CD4-positive, alpha-beta memory T cell (primary cell): ENCODE data around the gene ARMCX2. TPM values are rescaled to one million over a fixed set of nuclear protein-coding genes. Genes with fewer than 3 reads are reported as not detected.

Experiments used
- CTCF ChIA-PET: fragments of 350-600 bp; sonication (Branson Sonifier 250); formaldehyde crosslinking; loops from one replicate; lab custom pipeline; 2021; ENCODE audit warnings: inconsistent platforms; ENCODE audit not compliant: partially characterized antibody; lab: Charles Lee
- POLR2A ChIA-PET: fragments of 350-600 bp; sonication (Branson Sonifier 250); formaldehyde crosslinking; loops from one replicate; lab custom pipeline; 2021; ENCODE audit not compliant: partially characterized antibody; lab: Charles Lee
- DNase-seq, 5 donors: peaks; one replicate each; pipeline versions ENCODE4 v3.0.0 to v3.0.0-alpha.2; 2020 to 2022; ENCODE audit warnings: mixed read lengths in 1 of 5
- H3K27ac ChIP-seq: one replicate; pipeline ENCODE4 v1.7.0; 2013; ENCODE audit warnings: low read depth, low read length
- H3K27me3 ChIP-seq: 2 replicates; pipeline ENCODE4 v1.7.0; 2013; ENCODE audit warnings: mild to moderate bottlenecking, low read length, moderate library complexity; ENCODE audit not compliant: insufficient read depth
- H3K36me3 ChIP-seq: 2 replicates; pipeline ENCODE4 v1.7.0; 2013; ENCODE audit warnings: mild to moderate bottlenecking, low read length, moderate library complexity; ENCODE audit not compliant: insufficient read depth
- H3K4me1 ChIP-seq: 2 replicates; pipeline ENCODE4 v1.7.0; 2013; ENCODE audit warnings: mild to moderate bottlenecking, low read length, moderate library complexity; ENCODE audit not compliant: insufficient read depth
- H3K4me3 ChIP-seq, 2 donors: one replicate each; pipeline ENCODE4 v1.7.0; 2013; ENCODE audit warnings: low read length in 2 of 2, mild to moderate bottlenecking in 1 of 2
- H3K9me3 ChIP-seq, 2 donors: one replicate each; pipeline ENCODE4 v1.7.0; 2013; ENCODE audit warnings: low read length in 2 of 2, control low read depth in 1 of 2; ENCODE audit not compliant: control insufficient read depth in 1 of 2
- H3K27ac Mint-ChIP-seq, 7 donors: one replicate each; pipeline ENCODE4 v1.8.0; 2020 to 2021; ENCODE audit warnings: mixed read lengths in 7 of 7, mild to moderate bottlenecking in 6 of 7, inconsistent platforms in 3 of 7, moderate library complexity in 3 of 7
- H3K27me3 Mint-ChIP-seq, 2 donors: one replicate each; pipeline ENCODE4 v1.8.0; 2020 to 2021; ENCODE audit warnings: mixed read lengths in 2 of 2
- H3K36me3 Mint-ChIP-seq, 2 donors: one replicate each; pipeline ENCODE4 v1.8.0; 2020 to 2021; ENCODE audit warnings: mixed read lengths in 2 of 2, inconsistent platforms in 1 of 2, mild to moderate bottlenecking in 1 of 2
- H3K4me1 Mint-ChIP-seq, 4 donors: one replicate each; pipeline ENCODE4 v1.8.0; 2020 to 2021; ENCODE audit warnings: mixed read lengths in 4 of 4, mild to moderate bottlenecking in 1 of 4
- H3K4me3 Mint-ChIP-seq, 8 donors: one replicate each; pipeline ENCODE4 v1.8.0; 2020 to 2021; ENCODE audit warnings: mixed read lengths in 8 of 8, mild to moderate bottlenecking in 7 of 8, moderate library complexity in 6 of 8, inconsistent platforms in 3 of 8
- H3K9me3 Mint-ChIP-seq, 8 donors: one replicate each; pipeline ENCODE4 v1.8.0; 2020 to 2021; ENCODE audit warnings: mixed read lengths in 8 of 8, mild to moderate bottlenecking in 5 of 8, inconsistent platforms in 3 of 8, moderate library complexity in 1 of 8
- intact Hi-C: fragments of 100-400 bp; cut with micrococcal nuclease; formaldehyde crosslinking; loops from one replicate; pipeline ENCODE4 v1.15.1; 2023
- polyA plus RNA-seq, 2 donors: library from polyadenylated mRNA; unstranded; fragments of 300-500 nt; fragmentation: Illumina TruSeq; gene quantifications; one replicate each; pipeline ENCODE4 v1.2.3, GENCODE V29; 2021
- total RNA-seq, 2 experiments: library from RNA; stranded (reverse); gene quantifications; one replicate each; pipeline ENCODE4 v1.2.3, GENCODE V29; 2021

The ARMCX2 gene
- total RNA-seq (1 to 10 TPM; 7.3 to 9.4 TPM), polyA plus RNA-seq (1 to 10 TPM in 1 of 2 donors, under 1 TPM in 1; 0.67 to 1.3 TPM)

GRCh38 chrX:101659601-101660063, at the start of gene ARMCX2:
Gene ARMCX2 (minus strand): TSS chrX:101659850. CDS start chrX:101657588, 2,262 bp downstream.
- peaks cover 12% of the 10 kb centered on the region for H3K4me1 ChIP-seq
- CTCF ChIA-PET = no interaction called here
- DNase-seq = no peak
- POLR2A ChIA-PET = no interaction called here
- Mint-ChIP-seq H3K4me3 (peak within 1 kb of the TSS; percentile 85 to 90 (median 86)), H3K27ac (peak within 1 kb of the TSS in 5 of 7 donors; percentile 42 to 78 (median 76)), H3K36me3 (peaks cover 0 to 1% of the 10 kb centered on the region in 2 donors), H3K4me1 (peaks cover 4 to 20% (median 13%) of the 10 kb centered on the region in 4 donors), H3K27me3 (no peaks in the 10 kb centered on the region), H3K9me3 (no peaks in the 10 kb centered on the region)
- no peaks in the 10 kb centered on the region for H3K27me3 ChIP-seq
- H3K4me3 ChIP-seq = peak within 1 kb of the TSS; percentile 28 to 58
- H3K9me3 ChIP-seq = no peaks in the 10 kb centered on the region
- intact Hi-C loops = no loop called here
- H3K36me3 ChIP-seq = no peaks in the 10 kb centered on the region
- H3K27ac ChIP-seq = no peak within 1 kb of the TSS

GRCh38 chrX:101709384-101709783, 49.7 kb upstream of the ARMCX2 start:
- DNase-seq = no peak
- H3K4me3 ChIP-seq = no peak overlapping the region
- no peaks in the 10 kb centered on the region for H3K27me3 ChIP-seq
- H3K9me3 ChIP-seq = no peaks in the 10 kb centered on the region
- intact Hi-C loops = no loop called here
- no peaks in the 10 kb centered on the region for H3K36me3 Mint-ChIP-seq
- no peaks in the 10 kb centered on the region for H3K4me1 Mint-ChIP-seq
- no peaks in the 10 kb centered on the region for H3K27me3 Mint-ChIP-seq
- H3K4me3 Mint-ChIP-seq = no peak overlapping the region
- H3K27ac ChIP-seq = no peak overlapping the region
- H3K4me1 ChIP-seq = no peaks in the 10 kb centered on the region
- ChIA-PET CTCF (no interaction called here), POLR2A (no interaction called here)
- no peaks in the 10 kb centered on the region for H3K36me3 ChIP-seq
- H3K27ac Mint-ChIP-seq = no peak overlapping the region
- no peaks in the 10 kb centered on the region for H3K9me3 Mint-ChIP-seq

- Histone ChIP-seq H3K27ac (no peak overlapping the region), H3K27me3 (no peaks in the 10 kb centered on the region), H3K4me1 (no peaks in the 10 kb centered on the region), H3K9me3 (no peaks in the 10 kb centered on the region), H3K4me3 (no peak overlapping the region), H3K36me3 (no peaks in the 10 kb centered on the region)
- H3K27me3 Mint-ChIP-seq = no peaks in the 10 kb centered on the region
- intact Hi-C loops = no loop called here
- H3K4me3 Mint-ChIP-seq = no peak overlapping the region
- no peaks in the 10 kb centered on the region for H3K9me3 Mint-ChIP-seq
- H3K36me3 Mint-ChIP-seq = no peaks in the 10 kb centered on the region
- no peaks in the 10 kb centered on the region for H3K4me1 Mint-ChIP-seq
- CTCF ChIA-PET = no interaction called here
- DNase-seq = no peak
- POLR2A ChIA-PET = no interaction called here
- H3K27ac Mint-ChIP-seq = peak overlapping the region in 1 of 7 donors; percentile 71
Observed at GRCh38 chrX:101708163-101708562, 48.5 kb upstream of the ARMCX2 start.

GRCh38 chrX:101693476-101693875, 33.8 kb upstream of the ARMCX2 start:
- H3K27me3 ChIP-seq = no peaks in the 10 kb centered on the region
- Mint-ChIP-seq H3K27ac (peak overlapping the region in 1 of 7 donors; percentile 16), H3K4me1 (peaks cover 0 to 5% (median under 1%) of the 10 kb centered on the region in 4 donors), H3K9me3 (no peaks in the 10 kb centered on the region), H3K4me3 (no peak overlapping the region), H3K36me3 (no peaks in the 10 kb centered on the region), H3K27me3 (peaks cover 6 to 11% of the 10 kb centered on the region in 2 donors)
- H3K9me3 ChIP-seq = no peaks in the 10 kb centered on the region
- POLR2A ChIA-PET = no interaction called here
- intact Hi-C loops = no loop called here
- CTCF ChIA-PET = no interaction called here
- no peak overlapping the region for H3K4me3 ChIP-seq
- no peaks in the 10 kb centered on the region for H3K36me3 ChIP-seq
- no peaks in the 10 kb centered on the region for H3K4me1 ChIP-seq
- no peak for DNase-seq
- no peak overlapping the region for H3K27ac ChIP-seq

- Mint-ChIP-seq H3K27ac (no peak overlapping the region), H3K4me3 (no peak overlapping the region), H3K9me3 (no peaks in the 10 kb centered on the region), H3K4me1 (peaks cover 0 to 5% (median 2%) of the 10 kb centered on the region in 4 donors), H3K27me3 (peaks cover 2 to 6% of the 10 kb centered on the region in 2 donors), H3K36me3 (no peaks in the 10 kb centered on the region)
- DNase-seq = no peak
- ChIA-PET CTCF (no interaction called here), POLR2A (no interaction called here)
- H3K36me3 ChIP-seq = no peaks in the 10 kb centered on the region
- no peak overlapping the region for H3K27ac ChIP-seq
- H3K9me3 ChIP-seq = no peaks in the 10 kb centered on the region
- no peak overlapping the region for H3K4me3 ChIP-seq
- intact Hi-C loops = no loop called here
- H3K4me1 ChIP-seq = no peaks in the 10 kb centered on the region
- no peaks in the 10 kb centered on the region for H3K27me3 ChIP-seq
Observed at GRCh38 chrX:101691835-101692234, 32.2 kb upstream of the ARMCX2 start.

GRCh38 chrX:101686574-101686973, 26.9 kb upstream of the ARMCX2 start:
- no peaks in the 10 kb centered on the region for H3K4me1 ChIP-seq
- POLR2A ChIA-PET = no interaction called here
- no peaks in the 10 kb centered on the region for H3K9me3 Mint-ChIP-seq

GRCh38 chrX:101685923-101686322, 26.3 kb upstream of the ARMCX2 start:
- CTCF ChIA-PET = no interaction called here
- no peak overlapping the region for H3K27ac ChIP-seq
- no peaks in the 10 kb centered on the region for H3K9me3 ChIP-seq
- no peak for DNase-seq
- no peak overlapping the region for H3K27ac Mint-ChIP-seq
- no peaks in the 10 kb centered on the region for H3K4me1 ChIP-seq
- H3K36me3 ChIP-seq = no peaks in the 10 kb centered on the region
- H3K4me3 ChIP-seq = no peak overlapping the region
- POLR2A ChIA-PET = no interaction called here
- H3K36me3 Mint-ChIP-seq = no peaks in the 10 kb centered on the region
- intact Hi-C loops = no loop called here
- H3K27me3 ChIP-seq = no peaks in the 10 kb centered on the region
- no peaks in the 10 kb centered on the region for H3K9me3 Mint-ChIP-seq
- no peak overlapping the region for H3K4me3 Mint-ChIP-seq
- H3K27me3 Mint-ChIP-seq = peaks cover 1 to 2% of the 10 kb centered on the region in 2 donors
- peaks cover 0 to 3% (median 0%) of the 10 kb centered on the region in 4 donors for H3K4me1 Mint-ChIP-seq

More at GRCh38 chrX:101686574-101686973, 26.9 kb upstream of the ARMCX2 start:
- H3K27ac Mint-ChIP-seq = no peak overlapping the region
- CTCF ChIA-PET = no interaction called here
- intact Hi-C loops = no loop called here
- no peak overlapping the region for H3K4me3 Mint-ChIP-seq
- Histone ChIP-seq H3K36me3 (no peaks in the 10 kb centered on the region), H3K9me3 (no peaks in the 10 kb centered on the region), H3K4me3 (no peak overlapping the region), H3K27me3 (no peaks in the 10 kb centered on the region), H3K27ac (no peak overlapping the region)
- no peaks in the 10 kb centered on the region for H3K36me3 Mint-ChIP-seq
- peaks cover 0 to 3% (median 0%) of the 10 kb centered on the region in 4 donors for H3K4me1 Mint-ChIP-seq
- no peak for DNase-seq
- H3K27me3 Mint-ChIP-seq = peaks cover 1 to 2% of the 10 kb centered on the region in 2 donors
